OCI-LY3 (cell line): ENCODE data around the gene TRERF1.

Experiments used
- EZH2phosphoT487 ChIP-seq: fragments of 200-600 bp; shearing (Covaris generic); IDR thresholded peaks from 2 replicates; pipeline ENCODE4 v1.6.1; 2018; ENCODE audit warnings: antibody characterized with exemption, mixed run types, low read depth
- TF ChIP-seq, protein P1 (sequence below): fragments of 200-600, 300-600 bp; sonication (generic); IDR thresholded peaks from 2 replicates; pipeline ENCODE4 v1.5.1; 2014; ENCODE audit warnings: antibody characterized with exemption, low read length, low read depth

DNA sequence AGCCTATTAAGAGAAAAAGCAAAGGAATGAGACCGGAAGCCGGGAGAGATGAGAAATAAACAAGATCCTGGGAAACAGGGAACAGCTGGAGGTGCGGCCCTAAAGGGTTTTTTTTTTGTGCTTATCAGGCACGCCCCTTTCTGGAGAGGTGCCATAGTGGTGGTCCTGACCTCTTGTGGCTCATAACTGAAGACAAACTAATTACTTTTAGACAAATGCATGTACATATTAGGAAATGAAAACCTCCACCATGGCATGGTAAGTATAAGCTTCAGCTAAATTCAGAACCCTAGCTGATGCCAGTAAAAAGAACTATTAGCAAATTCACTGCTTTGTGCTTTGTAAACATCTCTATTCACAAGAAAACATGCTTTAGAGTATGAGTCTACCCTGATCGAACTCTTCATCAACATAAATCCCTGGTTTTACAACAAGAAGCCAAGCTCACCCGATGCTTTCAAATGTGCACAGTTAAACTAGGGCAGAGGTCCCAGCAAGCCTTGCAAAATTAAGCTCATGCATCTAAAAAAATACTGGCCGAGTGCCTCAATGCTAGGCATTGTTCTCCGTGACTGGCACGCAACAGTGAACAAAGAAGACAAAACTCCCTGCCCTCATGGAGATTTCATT is 137.7 kb downstream of the TRERF1 start:
- TF ChIP-seq, protein P1, sequence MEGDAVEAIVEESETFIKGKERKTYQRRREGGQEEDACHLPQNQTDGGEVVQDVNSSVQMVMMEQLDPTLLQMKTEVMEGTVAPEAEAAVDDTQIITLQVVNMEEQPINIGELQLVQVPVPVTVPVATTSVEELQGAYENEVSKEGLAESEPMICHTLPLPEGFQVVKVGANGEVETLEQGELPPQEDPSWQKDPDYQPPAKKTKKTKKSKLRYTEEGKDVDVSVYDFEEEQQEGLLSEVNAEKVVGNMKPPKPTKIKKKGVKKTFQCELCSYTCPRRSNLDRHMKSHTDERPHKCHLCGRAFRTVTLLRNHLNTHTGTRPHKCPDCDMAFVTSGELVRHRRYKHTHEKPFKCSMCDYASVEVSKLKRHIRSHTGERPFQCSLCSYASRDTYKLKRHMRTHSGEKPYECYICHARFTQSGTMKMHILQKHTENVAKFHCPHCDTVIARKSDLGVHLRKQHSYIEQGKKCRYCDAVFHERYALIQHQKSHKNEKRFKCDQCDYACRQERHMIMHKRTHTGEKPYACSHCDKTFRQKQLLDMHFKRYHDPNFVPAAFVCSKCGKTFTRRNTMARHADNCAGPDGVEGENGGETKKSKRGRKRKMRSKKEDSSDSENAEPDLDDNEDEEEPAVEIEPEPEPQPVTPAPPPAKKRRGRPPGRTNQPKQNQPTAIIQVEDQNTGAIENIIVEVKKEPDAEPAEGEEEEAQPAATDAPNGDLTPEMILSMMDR: no peak
- no peak for TF ChIP-seq EZH2phosphoT487
